ENCODE results near the gene PDE8B.

DNA sequence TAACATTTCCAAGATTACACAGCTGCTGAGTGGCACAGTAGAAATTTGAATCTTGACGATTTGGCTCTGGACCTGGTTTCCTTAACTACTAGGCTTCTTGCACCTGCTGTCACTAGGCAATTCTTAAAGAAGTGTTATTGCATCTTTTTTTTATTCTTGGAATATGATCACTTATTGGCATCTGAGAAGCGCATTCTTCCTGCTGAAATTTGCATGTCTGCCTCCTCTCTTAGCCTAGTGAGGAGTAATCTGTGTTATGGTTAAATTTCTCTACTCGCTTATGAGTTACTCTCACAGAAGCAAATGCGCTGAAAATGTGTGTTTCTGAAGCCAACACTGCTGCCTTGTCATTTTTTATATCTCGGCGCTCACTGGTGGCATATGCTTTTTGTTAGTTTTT, 192.3 kb downstream of the PDE8B start:
- TF ChIP-seq ZNF274 (IDR thresholded peaks at IDR 0.05; ENCODE audit: low read depth, low read length) (no peak), YY1 (IDR thresholded peaks at IDR 0.05; ENCODE audit: insufficient read depth, insufficient read length) (no peak)

Data from NT2/D1 (cell line).